Stimulated activated CD8-positive, alpha-beta memory T cell treated with anti-CD3 and anti-CD28 coated beads, Interleukin-12 subunit alpha, Interleukin-12 subunit beta, amount 100 ng/mL, for 4 hours (primary cell): Measurements from ENCODE around the gene EFCAB14.
"Not testable (repeated sequence)": the region's sequence is repeated elsewhere in the genome, so short reads cannot be mapped to it uniquely, and the experiment has no call there.

Experiments used
- DNase-seq: peaks from one replicate; pipeline ENCODE4 v3.0.0-alpha.2; 2020; ENCODE audit warnings: low read depth

Gene EFCAB14

GRCh38 chr1:46721686-46722205 lies 2.8 kb upstream of the EFCAB14 start:
- DNase-seq: no peak

DNA sequence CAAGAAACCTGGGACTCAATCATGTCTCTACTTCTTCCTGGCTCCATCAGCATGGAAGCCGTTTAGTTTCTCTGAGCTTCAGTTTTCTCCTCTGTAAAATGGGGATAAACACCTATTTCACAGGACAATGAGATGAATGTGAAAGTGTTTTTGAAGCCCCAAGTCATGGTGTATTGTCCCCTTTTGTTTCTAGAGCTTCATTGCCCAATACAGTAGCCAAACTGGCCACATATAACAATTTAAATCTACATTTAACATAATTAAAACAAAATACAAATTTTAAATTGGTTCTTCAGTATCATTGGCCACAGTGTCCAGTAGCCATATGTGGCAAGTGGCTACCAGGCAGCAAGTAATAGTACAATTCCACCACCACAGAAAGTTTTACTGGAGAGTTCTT lies 2.3 kb upstream of the EFCAB14 start:
- DNase-seq: no peak

DNA sequence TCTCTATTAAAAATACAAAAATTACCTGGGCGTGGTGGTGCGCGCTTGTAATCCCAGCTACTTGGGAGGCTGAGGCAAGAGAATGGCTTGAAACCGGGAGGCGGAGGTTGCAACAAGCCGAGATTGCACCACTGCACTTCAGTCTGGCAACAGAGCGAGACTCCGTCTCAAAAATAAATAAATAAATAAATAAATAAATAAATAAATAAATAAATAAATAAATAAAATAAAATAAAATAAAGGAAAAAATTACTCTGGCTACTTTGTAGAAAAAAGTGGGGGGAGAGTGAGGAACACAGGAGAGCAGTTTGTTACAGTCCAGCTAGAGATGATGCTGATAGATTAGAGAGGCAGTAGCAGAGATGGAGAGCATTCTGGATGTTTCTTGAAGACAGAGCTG lies 1.4 kb upstream of the EFCAB14 start:
- DNase-seq: not testable (repeated sequence)

DNA sequence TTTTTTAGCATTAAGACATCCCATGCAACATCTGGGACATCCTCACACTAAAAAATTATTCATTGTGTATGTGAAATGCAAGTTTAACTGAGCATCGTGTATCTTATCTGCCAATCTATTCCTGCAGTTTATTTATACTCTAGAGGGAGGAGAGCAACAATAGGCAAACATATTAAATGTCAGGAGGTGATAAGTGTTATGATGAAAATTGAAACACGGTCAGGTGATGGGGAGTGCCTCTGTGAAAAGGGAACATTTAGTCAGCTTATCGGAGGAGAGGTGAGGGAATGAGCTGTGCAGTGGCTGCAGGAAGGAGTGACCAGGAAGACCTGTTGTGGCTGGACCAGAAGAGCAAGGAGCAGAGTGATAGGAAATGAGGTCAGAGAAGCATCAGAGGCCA lies 775 bp upstream of the EFCAB14 start:
- no peak for DNase-seq

DNA sequence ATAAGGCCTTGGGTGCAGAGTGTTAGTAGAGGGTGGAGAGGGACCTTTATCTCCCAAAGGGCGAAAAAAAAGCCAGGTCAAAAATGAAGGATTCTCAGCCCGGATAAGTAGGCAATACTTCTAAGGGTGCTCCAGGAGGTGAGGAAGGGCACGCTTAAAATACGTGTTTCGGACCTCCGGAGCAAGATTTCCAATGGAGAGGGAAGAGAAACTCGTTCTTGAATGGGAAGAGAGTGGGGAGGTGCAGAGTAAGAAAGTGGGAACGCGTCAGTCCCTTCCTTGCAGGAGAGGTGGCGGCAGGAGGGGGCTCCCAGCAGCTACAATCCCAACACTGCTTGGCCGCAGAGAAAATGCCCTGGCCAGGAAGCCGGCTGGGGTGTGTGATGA lies 581 bp downstream of the EFCAB14 start:
- no peak for DNase-seq

DNA sequence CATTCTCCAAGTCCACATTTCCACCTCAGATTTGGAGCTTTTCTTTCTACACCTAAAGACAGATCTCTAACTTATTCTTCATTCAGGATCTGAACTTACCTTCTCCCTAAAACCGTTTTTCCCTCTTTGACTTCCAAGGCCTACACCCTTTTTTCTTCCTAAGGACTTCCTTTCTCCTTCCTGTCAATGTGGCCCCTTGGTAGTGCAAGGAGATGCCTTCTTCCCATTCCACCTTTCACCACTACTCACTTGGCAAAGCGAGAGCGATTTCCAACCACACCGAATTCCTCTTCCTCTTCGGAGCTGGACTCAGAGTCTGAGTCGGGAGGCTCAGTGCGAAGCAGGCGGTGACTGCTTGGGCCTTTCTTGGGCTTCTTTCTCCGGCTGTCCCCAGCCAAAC lies 1.3 kb downstream of the EFCAB14 start:
- no peak for DNase-seq

- no peak for DNase-seq
These were observed 3.9 kb downstream of the EFCAB14 start for GRCh38 chr1:46714976-46715375.

GRCh38 chr1:46708121-46708520 lies 10.8 kb downstream of the EFCAB14 start:
- no peak for DNase-seq

- DNase-seq: no peak
These were observed 13.5 kb downstream of the EFCAB14 start for GRCh38 chr1:46705408-46705807.

DNA sequence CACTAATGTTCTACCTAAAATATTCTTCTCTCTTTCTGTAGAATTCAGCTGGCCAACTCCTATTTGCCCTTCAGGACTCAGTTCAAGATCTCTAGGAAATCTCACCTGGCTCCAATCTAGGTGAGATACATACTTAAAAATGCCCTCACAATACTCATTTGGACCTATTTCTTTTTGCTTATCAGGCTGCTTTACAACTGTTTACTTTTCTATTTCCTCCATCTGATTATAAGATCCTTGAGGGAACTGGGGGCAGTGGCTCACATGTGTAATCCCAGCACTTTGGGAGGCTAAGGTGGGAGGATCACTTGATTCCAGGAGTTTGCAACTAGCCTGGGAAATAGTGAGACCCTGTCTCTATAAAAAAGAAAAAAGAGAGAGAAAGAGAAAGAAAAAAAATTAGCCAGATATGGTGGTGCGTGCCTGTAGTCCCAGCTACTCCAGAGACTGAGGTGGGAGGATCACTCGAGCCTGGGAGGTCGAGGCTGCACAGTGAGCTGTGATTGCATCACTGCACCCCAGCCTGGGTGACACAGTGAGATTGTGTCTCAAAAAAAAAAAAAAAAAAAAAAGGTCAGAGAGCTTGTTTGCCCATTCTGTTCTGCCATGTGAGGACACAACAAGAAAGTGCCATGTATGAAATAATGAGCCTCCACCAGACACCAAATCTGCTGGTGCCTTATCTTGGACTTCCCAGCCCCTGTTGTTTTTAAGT lies 14.8 kb downstream of the EFCAB14 start:
- no peak for DNase-seq

DNA sequence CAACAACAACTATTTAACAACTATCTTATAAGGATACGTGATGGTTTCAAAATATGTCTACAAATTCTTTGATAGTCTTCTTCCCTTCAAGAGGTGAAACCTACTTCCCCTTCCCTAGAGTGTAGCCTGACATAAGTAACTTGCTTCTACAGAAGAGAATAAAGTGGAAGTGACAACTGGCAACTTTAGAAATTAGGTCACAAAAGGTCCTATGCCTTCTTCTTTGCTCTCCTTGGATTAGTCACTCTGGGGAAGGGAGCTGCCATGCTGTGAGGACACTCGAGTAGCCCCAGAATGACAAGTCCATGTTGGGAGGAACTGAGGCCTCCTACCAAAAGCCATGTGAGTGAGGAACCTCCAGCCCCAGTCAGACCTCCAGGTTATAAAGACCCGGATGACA lies 19.2 kb downstream of the EFCAB14 start:
- DNase-seq: no peak

DNA sequence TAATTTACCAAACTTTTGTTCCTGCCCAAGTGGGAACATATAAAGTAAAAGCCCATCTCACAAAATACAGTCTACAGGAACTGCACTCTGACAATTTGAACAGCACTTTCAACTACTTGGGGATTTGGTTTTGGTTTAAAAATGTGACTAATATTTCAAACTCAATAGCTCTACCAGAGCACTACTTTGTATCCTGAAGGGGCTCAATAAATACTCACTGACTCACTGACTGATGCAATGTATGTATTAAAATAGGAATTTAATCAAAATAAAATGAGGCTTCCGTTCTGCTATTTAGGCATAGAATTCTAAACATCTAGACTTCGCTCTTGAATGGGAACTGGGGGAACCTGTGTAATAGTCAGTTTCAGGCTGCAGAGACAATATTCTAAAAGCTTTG lies 21.9 kb downstream of the EFCAB14 start:
- DNase-seq: no peak

GRCh38 chr1:46694676-46695075 lies 24.2 kb downstream of the EFCAB14 start:
- not testable (repeated sequence) for DNase-seq

- no peak for DNase-seq
These were observed 25.8 kb downstream of the EFCAB14 start for GRCh38 chr1:46692811-46693770.

DNA sequence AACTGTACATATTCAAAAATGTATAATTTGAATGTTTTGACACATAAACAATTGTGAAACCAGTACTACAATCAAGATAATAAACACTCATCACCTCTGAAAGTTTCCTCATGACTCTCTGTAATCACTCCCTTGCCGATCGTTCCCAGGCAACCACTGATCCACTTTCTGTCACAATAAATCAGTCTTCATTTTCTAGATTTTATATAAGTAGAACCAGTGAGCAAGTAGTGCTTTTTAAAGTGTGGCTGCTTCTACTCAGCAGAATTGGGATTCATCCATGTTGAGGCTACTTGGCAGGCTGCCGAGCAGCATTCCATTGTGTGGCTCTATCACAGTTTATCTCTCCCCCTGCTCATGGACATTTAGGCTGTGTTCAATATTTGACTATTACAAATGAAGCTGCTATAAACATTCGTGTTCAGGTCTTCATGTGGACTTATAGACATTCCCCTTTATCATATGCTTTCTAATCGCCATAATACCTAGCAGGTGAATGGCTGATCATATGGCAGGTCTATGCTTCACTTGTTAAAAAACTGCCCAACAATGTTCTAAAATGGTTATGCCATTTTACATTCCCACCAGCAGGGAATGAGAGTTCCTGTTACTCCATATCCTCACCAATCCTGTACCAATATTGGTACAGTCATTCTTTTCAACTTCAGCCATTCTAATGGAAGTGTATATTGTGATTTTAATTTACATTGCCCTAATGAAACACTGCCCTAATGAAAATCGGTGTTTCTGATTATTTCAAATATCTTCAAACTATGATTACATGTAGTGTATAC lies 26.7 kb downstream of the EFCAB14 start:
- DNase-seq: no peak

DNA sequence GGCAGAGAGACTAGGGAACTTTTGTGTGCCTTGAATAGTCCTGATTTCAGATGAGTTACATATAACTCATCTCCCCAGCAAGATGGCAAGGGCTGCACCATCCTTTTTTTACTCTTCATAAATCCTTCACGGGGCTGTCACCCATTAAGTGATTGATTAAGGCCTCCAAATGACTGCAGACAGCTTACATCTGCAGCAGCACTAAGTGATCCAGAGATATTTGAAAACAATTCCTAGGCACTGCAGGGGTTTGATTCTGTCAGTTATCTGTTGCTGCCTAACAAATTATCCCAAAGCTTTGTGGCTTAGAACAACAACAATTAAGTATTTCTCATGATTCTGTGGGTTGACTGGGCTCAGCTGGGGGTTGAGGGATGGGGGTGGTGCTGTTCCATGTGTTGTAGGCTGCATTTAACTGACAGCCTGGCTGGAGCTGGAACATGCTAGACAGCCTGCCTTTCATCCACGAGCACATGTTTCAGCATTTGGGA lies 27.9 kb downstream of the EFCAB14 start:
- DNase-seq: no peak

GRCh38 chr1:46689897-46690296 lies 29.0 kb downstream of the EFCAB14 start:
- DNase-seq: no peak

DNA sequence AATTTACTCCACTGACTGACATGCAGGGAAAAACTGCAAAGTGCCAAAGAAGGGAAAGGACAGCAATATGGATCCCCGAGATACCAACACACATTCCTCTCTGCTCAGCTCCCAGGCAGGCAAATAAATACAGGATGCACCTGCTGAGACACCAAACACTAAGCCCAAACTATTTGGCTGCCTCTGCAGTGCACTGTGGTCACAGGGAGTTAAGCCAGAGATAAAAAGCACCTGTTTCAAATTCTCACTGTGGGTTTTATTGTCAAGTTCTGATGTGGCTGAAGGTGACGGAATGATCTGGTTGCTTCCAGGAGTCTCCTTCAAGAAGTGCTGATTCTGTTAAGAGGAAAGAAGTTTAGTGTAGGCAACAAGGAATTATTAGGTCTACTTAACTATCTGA lies 29.6 kb downstream of the EFCAB14 start:
- DNase-seq: no peak

DNA sequence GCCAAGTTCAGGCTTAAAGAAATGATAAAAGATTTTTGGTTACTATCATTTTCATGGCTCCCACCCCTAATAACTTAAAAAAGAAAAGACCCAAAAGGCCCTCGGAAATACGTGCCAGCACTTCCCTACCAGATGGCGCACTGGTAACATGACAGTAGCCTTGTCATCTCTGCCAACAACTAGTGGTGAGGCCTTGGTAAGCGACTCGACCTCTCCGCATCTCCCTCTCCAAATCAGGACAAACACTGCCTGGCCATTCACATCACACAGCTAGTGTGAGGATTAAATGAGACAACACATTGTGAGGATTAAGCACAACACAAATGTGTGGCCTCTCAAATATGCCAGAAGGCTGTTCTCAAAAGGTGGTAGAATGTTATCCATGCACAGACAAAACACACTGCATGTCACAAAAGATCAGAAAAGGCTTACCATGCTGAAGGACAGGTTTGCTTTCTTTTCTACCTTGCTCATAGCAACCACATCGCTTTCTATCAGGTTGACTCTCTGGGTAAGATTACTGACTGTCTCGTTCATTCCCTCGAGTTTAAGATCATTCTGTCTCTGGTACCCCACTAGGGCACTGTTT lies 30.9 kb downstream of the EFCAB14 start:
- no peak for DNase-seq

DNA sequence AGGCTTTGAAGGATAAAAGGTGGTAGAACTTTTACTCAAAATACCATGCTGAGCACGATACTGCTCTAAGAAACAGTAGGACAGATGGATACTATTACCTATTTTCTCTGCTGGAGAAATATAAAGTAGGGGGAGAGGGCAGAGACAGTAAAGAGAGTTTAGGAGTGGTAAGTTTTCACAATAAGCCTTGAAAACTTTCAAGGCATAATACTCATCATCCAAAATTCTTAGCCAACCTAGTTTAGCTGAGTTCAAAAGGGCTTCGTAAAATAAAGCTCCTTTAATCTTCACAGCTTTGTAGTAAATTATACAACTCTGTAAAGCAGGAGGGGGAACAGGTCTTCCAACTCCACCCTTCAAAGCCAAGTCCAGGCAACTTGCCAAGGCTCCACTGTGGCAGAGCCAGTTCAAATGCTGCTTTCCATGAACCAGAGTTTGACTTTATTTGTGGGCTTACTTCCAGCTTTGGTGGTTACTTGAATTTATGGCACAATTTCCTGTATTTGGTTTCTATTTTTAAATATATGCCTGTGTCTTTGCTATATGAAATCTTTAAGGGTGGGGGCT lies 31.7 kb downstream of the EFCAB14 start:
- no peak for DNase-seq

DNA sequence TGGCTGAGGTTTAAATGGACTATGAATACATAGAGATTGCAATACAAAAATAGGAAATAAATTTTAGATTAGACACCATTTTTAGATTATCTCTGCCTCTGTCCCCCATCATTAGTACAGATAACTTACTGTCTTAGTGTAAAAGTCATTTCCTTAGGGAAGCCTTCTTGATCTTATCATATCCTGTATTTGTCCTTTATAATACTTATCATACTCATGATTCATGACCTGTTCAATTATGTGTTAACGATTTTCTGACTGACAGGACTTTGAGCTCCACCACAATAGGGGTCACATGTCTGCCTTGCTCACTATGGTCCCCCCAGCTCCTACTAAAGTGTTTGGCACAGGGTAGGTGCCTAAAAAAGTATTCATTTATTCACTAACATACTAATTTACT lies 32.7 kb downstream of the EFCAB14 start:
- no peak for DNase-seq
